GM19238 (cell line): ENCODE measurements around the gene TACR2.

Source experiments
- DNase-seq: peaks from one replicate; pipeline ENCODE4 v3.0.0; 2011; ENCODE audit warnings: low spot score; ENCODE audit not compliant: insufficient read length

TACR2 gene

GRCh38 chr10:69421611-69422308 lies 5.0 kb upstream of the TACR2 start:
- DNase-seq, result no peak

DNA sequence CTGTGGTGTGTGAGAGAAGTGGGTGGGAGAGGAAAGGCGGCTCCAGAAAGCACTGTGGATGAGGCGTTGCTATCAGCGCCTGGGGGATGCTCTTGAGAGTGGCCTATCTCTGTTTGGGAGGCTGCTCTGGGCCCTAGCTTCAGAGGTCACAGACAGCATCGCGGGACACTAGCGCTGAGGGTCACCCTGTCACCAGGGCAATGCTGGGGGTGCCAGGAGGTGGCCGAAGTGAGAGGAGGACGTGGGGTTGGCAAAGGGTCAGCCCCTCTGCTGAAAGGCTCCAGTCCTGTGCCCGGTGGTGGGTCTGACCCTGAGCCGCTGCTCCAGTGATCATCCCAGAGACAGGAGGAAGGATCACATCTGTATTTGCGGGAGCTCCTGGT lies 3.0 kb upstream of the TACR2 start:
- no peak for DNase-seq

DNA sequence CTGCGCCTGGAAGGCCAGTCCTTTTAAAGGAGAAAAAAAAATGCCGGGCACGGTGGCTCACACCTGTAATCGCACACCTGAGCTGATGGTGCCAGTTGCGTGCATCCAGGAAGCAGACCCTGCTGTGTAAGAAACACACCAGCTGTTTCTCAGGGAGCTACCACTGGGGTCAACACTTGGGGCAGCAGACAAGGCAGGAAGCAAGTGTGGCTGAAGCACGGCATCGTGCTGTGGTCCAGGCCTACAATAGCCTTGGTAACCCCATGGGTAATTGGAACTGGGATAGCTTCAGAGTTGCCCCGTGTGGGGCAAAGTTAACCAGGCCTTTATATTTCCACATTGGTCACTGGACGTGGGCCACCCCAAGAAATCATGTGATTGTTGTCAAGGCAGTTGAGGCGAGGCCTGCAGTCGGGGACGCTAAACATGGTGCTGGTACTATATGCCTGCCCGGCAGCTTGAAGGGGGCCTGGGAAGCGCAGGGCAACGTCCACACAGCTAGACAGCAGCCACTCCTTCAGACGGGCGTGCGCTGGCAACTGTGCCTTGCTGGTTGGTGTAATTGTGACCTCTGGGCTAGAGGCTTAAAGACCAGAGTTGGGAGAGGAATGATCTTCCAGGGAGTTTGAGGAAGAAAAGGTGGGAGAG lies 2.5 kb upstream of the TACR2 start:
- no peak for DNase-seq

GRCh38 chr10:69418052-69418752 lies 1.5 kb upstream of the TACR2 start:
- no peak for DNase-seq

DNA sequence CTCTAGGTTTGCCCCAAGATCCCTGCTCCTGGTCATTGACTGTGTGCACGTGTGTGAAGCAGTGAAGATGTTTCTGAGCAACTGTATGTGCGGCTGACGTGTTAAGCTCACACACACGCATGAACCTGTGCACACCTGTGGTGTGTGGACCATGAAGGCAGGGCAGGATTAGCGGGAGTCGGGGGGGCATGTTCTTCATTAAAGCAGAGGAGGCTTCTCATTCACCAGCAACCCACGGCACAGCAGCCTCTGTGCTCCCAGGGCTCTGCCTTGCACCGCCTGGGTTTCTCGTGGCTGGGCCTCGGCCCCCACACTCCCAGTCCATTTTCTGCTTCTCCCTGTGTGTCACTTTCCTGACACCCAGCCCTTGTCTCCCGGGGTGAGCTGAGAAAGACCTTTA lies 824 bp upstream of the TACR2 start:
- DNase-seq, result no peak

DNA sequence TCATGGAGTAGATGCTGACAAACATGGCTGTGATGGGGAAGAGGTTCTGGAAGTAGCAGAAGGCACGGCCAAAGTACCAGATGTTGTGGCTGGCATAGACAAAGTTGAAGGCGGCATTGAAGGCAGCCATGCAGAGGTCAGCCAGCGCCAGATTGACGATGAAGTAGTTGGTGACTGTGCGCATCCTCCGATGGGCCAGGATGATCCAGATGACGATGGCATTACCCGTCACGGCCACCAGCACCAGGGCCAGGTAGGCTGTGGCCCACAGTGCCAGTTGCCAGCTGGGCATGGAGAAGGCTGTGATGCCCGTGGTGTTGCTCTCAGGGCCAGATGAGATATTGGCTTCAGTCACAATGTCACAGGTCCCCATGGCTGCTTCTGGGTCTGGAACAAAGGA lies 767 bp downstream of the TACR2 start:
- DNase-seq, result no peak

- no peak for DNase-seq
Observed at GRCh38 chr10:69415049-69415448, 1.7 kb downstream of the TACR2 start.

DNA sequence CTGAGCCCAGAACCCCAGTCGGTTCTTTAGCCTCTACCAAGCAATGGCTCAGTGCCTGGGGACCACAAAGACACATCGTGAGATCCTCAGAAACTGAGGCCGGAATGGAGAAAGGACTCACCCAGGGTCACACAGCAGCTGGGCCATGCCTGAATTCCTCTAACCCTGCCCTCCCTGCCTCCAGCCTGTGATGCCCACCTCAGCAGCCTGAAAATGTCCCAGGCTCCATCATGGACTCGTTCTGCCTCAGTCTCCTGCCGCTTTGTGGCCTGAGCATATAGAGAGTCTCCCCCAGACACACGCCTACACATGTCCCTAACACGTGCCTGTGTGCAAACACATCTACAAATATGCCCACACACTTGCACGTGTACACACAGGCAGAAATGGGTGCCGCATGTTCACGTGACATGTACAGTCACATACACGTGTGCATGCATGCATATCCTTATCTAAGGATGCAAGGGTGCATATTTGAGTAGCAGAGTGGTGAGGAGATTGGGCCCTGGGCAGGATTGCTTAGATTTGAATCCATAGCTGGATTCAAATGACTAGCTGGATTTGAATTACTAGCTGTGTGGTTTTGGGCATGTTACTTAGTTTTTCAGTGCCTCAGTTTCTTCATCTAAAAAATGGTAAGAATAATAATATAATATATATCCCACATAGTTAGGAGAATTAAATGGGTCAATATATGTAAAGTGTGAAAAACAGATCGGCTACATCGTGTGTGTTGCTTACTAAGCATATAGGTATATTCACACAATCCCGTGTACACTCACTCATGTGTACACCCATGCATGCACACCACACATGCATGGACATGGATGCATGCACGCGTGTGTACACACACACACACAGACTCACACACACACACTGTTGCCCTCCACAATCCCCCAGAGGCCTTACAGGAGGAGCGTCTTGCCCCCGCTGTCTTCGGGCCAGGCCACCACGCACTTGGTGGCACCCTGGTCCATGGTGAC lies 2.4 kb downstream of the TACR2 start:
- DNase-seq, result no peak

GRCh38 chr10:69413221-69413865 lies 3.4 kb downstream of the TACR2 start:
- peak; percentile 39 for DNase-seq

- DNase-seq, result no peak
Observed at GRCh38 chr10:69412232-69412790, 4.4 kb downstream of the TACR2 start.

DNA sequence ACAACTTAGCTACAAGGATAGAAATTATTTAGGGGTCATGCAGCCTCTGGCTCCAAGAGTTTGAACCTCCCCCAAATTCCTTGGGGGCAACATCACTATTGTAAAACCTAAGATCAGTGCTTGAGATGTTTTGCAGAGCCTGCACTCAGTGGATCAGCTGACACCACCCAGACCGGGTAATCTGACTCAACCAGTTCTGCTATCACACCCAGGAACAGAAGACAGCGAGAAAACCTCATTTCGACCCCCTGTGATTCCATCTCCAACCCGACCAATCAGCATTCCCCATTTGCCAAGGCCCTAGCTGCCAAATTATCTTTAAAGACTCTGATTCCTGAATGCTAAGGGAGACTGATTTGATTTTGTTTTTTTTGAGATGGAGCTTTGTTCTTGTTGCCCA lies 5.2 kb downstream of the TACR2 start:
- DNase-seq, result no peak

GRCh38 chr10:69410487-69410886 lies 6.2 kb downstream of the TACR2 start:
- no peak for DNase-seq

DNA sequence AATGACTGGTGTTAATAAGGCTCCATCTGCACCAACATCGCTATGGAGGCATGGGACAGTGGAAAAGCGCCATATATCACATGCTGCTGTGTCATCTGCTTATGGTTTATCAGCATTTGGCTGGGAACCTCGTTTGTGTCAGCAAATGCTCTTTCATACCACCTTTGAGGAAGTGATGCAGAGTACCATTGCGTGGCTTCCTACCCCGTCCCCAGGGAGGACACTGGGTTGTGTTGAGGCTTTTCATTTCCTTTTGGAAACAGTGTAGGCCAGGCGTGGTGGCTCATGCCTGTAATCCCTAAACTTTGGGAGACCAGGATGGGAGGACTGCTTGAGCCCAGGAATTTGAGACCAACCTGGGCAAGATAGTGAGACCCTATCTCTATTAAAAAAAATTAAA lies 6.8 kb downstream of the TACR2 start:
- DNase-seq, result peak; percentile 54

GRCh38 chr10:69409176-69409495 lies 7.6 kb downstream of the TACR2 start:
- DNase-seq, result no peak

DNA sequence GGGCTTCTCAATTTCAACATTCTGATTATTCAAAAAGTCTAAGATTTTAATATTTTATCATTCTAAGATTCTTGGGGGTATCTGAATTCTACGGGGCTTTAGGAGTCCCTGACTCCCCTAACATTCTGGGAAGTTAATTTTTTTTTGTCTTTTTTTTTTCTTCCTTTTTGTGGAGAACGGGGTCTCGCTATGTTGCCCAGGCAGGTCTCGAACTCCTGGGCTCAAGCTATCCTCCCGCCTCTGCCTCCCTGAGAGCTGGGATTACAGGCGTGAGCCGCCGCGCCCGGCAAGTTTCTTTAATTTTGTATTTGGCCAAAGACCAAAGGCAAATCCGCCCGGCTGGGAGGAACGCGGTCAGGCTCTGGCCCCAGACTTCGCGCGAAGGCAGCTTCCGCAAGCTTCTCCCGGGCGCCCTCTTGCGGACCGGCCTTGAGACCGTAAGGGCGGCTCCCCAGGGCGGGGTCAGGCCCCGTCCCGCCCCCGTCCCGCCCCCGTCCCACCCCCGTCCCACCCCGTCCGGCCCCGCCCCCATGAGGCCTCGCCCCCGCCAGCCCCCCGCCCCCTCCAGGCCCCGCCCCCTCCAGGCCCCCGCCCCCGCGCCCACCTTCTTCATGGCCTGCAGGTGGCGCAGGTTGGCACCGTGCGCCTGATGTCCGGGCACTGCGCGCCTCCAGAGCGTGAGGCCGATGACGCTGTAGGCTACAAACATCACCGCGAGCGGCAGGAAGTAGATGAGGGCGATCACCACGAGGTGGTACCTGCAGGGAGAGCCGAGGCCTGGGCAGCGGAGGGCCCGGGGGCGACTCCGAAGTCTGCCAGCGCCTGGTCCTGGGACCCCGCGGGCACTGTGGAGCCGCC lies 8.2 kb downstream of the TACR2 start:
- DNase-seq, result peak; percentile 94

DNA sequence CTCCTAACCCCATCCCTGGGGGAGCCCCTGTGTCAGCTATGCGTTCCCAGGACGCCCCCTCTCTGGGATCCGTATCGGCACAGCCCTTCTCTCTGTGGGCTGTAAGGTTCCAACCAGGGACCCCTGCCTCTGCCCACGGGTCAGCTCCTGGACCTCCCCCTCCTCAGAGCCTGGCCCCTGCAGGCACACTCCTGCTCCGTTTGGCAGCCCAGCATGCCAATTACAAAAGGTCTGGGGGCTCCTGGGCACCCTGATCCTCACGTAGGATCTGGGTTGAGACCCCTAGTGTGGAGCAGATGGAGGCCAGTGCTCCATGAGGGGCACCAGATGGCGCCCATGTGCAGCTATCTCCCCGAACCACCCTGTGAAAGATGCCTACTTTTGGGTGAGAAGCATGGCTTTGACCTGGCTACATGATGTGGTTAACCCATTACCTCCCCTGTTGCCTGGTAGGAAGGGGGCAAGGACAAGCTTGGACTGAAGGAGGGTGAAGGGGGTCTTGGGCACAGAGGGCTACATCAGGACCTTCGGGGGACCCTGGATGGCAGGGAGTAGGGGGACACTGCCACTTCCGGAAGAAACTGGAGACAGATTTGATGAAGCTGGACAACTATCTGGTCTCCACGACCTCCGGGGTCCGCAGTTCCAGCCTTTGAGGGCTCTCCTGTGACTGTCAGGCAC lies 9.0 kb downstream of the TACR2 start:
- no peak for DNase-seq

DNA sequence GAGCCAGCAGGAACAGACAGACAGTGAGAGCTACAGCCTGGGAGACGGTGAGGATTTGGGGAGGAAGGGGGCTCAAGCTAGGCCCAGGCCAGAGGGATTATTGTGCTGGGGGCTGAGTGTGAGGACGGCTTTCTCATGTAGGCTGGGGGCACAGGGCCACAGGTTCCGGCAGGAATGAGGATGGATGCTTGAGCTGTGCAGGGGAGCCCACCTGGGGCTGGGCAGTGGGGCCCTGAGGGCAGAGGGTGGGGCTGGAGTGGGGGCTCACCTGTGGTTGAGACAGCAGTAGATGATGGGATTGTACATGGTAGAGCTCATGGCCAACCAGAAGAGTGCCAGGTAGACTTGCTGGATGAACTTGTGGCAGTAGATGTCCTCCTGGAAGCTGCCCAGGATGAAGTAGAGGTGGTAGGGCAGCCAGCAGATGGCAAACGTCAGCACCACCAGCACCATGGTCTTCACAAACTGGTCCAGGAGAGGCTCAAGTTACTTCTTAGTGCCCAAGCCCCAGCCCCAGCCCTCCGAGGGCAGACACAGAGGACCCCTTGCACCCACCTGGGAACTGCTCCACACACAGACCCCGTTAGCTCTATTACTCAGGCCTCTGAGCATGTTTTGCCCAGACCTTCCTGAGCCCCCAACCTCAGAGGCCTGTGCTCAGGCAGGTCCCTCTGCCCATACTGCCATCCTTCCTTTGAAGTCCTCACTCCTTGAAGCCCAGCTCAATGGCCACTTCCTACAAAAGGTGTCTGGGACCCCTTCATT lies 9.7 kb downstream of the TACR2 start:
- no peak for DNase-seq

GRCh38 chr10:69406302-69406811 lies 10.4 kb downstream of the TACR2 start:
- DNase-seq, result no peak
